Middle frontal gyrus (tissue), 1 donor: Measurements from ENCODE around the gene RERE.
A peak's percentile ranks its signal among the peaks of the same experiment; 100 is the strongest.

Experiments
- DNase-seq: peaks from one replicate; pipeline ENCODE4 v3.0.0-alpha.2; 2015; ENCODE audit warnings: low spot score; ENCODE audit errors: extremely low spot score

The RERE gene

DNA sequence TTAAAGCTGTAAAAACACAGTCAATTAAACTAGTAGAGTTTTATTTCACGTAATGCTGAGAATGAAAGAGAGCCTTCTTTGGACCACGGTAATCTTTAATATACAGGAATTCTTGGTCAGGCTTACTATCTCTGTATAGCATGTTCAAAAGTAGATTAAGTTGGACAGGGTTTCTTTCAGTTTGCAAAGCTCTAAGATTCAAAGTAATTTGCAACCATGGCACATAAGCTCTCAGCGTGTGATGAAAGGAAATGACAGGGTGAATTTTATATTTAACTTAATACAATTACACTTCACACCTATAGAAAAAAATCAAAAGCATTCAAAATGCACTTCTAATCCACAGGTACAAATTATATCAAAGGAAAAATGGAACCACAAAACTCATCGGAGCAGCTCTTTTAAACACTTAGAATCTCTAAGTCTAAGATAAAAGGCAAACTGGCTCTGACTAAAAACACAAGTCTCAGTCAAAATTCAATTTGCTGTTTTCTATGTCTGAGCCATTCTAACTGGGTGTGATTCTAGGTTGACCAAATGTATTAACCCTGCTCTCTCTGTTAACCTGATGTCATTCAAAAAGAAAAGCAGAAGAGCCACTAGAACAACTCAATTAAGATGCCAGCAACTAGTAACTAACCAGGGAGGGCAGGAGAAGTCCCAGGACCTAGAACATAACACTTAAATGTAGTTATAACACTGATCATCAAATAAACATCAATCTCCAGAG is 147.7 kb downstream of the RERE start:
- no peak for DNase-seq

DNA sequence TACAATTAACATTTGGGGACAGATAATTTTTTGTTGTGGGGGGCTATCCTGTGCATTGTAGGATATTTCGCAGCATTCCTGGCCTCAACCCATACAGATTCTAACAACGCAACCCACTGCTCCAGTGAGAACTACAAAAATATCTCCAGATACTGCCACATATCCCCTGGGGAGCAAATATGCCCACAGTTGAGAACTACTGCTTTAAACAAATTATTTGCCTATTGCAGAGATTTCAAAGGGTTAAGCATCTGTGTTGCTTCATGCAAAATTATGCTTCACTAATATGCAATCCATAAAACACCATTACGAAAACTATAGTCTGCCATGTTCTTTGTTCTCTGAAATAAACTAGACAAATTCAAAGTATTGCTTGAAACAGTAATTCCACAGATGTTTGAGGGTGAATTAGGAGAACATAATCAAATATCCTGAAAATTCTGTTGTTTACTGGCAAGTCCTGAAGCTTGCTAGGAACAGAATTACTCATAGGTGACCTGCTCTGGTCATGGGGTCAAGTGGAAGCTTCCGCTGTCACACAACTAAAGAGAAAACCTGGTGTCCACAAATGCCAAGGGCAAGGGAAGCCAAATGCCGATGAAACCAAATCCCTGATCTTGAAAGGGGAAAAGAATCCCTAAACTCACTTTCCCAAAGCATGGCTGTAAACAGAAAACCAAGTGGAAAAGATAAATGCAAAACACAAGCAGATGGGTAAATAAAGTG is 149.4 kb downstream of the RERE start:
- DNase-seq, result no peak

DNA sequence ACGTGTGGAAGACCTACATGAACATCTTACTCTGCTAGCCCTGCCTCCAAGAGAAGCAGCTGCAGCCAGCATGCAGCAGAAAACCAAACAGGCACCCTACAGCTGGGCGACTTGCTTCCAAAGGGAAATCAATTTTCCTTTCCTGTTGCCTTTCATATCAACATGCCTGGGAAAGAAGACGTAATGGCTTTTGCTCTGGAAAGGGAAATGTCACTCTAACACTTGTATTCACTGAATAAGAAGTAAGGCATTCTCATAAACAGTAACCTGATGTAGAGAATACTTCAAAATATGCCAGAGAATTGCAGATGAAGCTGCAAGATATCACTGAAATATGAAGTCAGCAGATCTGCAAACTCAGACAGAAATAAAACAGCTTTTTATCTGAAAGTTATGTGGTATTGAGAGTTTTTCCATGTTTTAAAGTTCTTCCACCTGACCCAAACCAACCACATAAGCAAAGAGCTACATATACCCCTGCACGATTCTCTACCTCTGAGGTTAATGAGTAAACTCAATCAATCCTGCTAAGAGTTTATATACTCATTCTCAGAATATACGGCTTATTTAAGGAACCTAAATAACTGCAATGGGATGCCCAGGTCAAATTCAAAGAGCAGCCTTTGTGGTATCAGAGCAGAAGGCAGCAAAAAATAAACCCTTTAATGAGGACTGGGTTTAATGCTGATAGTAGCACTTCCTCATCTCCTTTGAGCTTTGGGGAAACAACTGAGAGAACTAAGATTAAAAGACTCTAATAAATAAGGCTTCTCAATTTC is 150.9 kb downstream of the RERE start:
- no peak for DNase-seq

DNA sequence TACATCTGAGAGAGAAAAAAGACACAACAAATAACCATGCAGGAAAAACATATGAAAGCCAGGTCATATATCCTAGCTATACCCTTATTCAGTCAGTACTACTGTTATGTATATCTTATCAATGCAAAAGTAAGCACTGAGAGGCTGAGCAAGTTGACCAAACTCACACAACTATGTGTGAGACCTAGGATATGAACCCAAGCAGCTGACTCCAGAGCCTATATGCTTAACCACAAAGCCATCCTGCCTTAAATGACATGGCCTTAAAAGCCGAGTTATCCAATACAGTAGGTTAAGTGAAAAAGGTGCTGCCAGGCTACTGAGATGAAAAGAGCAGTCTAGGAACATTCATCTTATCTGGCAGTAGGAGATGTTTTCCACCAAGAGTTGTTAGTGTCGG is 151.6 kb downstream of the RERE start:
- no peak for DNase-seq

DNA sequence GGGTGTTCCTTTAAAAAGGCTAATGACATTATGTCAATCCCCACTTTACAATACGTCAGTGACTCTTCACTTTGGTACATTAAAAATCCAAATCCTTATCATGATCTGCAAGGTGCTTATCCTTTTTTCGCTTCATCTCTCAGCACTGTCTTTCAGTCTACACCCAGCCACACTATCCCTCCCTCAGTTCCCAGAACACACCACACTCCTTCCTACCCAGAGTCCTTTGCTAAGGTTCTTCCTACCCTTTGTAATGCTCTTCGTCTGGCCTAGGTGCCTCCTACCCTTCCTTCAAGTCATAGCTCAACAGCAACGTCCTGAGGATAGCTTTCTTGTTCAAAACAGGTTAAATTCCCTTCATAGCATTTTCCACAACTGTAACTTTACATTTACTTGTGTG is 152.6 kb downstream of the RERE start:
- no peak for DNase-seq

DNA sequence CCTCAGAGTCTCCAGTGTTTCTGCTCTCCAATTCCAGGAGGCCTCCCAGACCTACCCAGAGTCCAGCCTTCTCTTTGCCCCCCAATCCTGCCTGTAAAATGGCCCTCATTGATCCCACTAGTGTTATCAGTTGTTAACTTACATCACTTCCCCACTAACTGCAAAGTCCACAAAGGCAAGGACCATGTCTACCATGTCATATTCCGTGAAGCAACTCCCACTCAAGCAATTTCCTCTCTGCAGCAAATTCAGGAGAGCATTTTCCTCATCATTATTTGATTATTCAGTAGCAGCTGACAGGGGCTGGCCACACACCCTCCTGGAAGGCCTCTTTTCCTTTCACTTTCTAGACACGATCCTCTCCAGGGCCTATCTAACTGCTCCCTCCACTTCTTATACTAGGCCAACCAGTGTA is 153.5 kb downstream of the RERE start:
- no peak for DNase-seq

DNA sequence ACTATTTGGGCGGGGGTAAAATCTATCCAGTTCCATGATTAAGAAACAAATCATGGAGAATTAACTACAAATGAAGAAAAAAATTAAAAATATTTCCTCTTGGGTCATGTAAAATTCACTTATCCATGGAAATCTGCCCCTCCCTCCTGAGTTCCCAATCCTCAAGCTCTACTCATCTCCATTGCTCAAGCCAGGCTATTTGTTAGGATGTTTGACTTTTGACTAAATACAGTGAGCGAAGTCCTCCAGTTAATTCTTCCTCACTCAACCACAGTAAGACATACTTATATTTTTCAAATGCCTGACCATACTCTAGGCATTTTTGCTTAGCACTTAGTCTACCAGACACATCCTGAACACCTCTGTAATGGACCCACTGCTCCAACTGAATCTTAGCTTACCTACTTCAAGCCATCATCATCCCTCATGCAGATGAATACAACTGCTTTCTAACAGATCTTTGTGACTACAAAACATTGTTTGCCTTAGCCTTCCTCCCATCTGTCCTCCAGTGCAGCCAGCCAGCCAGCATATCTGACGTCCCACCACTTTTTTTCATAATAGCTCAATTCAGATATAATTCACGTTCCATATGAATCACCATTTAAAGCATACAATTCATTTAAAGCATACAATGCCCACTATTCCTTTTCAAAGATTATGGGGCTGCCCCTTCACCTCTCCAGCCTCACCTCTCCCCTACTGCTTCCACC is 154.2 kb downstream of the RERE start:
- DNase-seq, result no peak

DNA sequence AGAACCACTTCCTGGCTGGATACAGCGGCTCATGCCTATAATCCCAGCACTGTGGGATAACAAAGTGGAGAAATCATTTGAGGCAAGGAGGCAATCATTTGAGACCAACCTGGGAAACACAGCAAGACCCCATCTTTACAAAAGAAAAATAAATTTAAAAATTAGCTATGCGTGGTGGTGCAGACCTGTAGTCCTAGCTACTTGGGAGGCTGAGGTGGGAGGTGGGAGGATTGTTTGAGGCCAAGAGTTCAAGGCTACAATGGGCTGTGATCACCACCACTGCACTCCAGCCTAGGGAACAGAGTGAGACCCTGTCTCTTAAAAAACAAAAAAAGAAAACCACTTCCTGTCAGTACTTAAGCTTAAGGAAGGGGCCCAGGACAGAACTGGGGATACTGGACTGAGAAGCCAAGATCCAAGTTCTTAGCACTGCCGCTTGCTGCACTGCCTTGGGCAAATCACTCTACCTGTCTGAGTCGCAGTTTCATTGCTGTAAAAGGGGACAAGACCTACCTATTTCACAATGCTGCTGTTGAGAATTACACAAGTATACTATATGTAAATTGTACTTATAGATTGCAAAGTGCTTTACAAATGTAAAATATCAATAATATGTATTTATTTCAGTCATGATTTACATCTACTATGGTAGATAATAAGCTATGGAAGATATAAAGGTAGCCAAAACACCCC is 154.9 kb downstream of the RERE start:
- DNase-seq, result no peak

DNA sequence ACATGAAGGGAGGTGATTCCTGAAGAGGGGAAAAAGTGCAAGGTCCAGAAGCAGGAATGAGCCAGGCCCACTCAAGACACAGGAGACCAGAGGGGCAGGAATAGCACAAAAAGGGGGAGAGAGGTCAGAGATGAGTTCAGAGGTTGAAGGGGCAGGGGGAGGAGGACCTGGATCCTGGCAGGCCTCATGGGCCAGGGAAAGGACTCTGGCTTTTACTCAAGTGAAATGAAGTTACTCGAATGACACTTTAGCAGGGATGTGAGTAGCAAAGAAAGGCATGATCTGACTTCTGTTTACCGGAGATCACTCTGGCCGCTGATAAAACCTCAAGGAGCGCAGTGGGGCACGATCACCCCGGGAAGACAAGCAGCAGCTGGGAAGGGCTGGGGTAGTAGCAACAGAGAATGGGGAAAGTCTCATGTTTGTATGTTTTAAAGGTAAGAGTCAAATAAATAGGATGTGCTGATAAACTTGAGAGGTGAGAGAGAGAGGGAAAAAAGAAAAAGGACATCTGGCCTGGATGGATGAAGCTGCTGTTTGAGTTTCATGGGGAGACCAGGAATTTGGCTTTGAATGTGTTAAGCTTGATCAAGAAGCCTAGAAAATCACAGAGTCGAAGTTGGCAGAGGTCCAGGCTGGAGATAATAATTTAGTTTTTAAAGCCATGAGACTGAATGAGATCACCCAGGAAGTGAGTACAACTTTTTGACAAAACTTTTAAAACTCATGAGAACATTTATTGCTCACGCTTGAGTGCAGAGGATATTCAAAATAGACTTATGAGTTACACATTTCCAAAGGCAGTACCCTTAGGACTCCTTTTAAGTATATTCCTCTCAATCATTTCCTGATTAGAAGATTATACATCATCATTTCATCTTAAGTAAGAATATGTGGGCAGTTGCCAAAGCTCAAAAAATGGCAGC is 156.0 kb downstream of the RERE start:
- no peak for DNase-seq

DNA sequence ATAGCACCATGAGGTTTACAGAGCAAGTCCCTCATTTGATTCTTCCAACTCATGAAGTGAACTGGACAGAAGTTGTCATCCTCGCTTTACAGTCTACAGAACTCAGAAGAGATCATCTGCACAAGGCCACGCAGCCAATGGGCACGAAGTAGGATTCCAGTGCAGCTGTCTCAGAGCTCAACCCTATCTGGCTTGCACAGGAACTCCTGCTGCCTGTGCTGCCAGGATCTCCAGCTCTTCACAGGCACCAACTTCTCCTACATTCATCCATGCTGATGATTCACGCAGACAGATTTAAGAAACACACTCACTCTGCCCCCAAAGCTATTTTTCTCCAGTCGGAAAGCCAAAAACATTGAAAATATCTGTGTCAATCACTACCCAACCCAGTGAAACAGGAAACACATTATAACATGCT is 157.0 kb downstream of the RERE start:
- peak; percentile 51 for DNase-seq

DNA sequence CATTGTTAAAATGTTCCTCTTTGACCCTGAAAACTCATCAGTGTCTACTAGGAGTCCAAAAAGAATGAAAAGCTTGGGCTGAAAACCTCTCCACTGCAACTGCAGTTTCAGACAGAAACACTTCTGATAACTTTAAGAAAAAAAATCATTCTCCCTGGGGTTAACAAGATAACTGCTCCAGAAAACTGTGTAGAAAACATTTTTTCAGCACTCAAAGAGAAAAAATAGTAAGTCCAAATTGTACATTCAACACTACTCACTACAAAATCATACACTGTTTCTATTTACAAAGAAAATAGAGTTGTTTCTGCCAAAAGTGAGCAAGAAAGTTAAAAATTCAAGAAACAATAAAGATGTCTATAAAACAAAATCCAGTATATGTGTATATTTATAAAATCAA is 157.8 kb downstream of the RERE start:
- DNase-seq, result no peak

DNA sequence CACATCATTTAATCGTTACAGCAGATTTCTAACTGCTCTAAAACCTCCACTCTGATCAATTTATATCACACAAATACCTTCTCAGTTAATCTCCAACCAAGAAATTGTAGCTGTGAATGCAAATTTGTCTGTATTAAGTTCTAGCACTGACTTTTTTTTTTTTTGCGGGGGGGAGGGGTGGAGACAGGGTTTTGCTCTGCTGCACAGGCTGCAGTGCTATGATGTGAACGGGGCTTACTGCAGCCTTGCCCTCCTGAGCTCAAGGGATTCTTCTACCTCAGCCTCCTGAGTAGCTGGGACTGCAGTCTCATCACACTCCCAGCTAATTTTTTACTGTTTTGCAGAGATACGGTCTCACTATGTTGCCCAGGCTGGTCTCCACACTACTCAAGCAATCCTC is 163.6 kb downstream of the RERE start:
- no peak for DNase-seq

DNA sequence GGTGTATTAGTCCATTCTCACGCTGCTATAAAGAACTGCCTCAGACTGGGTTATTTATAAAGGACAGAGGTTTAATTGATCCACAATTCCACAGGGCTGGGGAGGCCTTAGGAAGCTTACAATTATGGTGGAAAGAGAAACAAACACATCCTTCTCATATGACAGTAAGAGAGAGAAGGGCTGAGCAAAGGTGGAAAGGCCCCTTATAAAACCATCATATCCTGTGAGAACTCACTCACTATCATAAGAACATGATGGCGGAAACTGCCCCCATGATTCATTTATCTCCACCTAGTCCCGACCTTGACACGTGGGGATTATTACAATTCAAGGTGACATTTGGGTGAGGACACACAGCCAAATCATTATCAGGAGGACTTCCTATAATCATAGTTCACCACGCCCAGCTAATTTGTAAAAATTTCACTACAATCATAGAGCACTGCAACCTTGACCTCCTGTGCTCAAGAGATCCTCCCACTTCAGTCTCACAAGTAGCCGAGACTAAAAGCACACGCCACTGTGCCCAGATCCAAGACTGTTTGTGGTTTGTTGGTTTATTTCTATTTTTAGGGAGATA is 164.9 kb downstream of the RERE start:
- DNase-seq, result no peak

DNA sequence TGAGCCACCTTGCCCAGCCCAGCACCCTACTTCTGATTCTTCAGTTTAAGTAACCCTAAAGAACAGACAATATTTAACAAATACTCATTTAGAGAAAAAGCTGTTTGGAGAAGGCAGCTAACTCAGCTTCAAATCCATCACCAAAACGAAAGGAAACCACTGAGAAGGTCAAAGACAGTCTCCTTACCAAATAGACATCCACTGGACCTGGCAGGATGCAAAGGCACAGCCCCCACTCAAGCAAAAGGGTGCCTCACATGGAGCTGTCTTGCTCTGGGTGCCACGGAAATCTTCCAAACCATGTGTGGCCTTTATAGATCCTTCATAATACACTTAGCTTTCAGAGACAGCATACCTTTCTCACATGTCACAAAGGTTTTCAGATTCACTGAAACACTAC is 165.5 kb downstream of the RERE start:
- no peak for DNase-seq

DNA sequence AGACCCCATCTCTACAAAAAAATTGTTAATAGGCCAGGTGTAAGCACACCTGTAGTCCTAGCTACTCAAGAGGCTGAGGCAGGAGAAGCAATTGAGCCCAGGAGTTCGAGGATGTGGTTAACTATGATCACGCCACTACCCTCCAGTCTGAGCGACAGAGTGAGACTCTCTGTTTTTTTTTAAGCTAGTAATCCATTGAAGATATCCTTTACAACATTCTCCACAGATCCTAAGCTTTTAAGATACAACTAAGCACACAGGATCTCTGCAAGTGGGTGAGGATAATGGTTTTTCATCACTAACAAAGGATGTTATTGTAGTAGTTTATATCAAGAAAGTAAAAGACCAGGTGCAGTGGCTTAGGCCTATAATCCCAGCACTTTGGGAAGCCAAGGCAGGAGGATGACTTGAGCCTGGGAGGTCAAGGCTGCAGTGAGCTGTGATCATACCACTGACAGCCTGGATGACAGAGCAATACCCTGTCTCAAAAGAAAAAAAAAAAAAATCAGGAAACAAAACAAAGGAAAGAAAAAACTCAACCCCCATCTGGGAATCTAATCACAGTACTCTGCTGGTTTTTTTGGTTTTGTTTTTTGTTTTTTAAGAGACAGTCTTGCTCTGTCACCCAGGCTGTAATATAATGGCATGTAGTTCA is 166.1 kb downstream of the RERE start:
- DNase-seq, result no peak

DNA sequence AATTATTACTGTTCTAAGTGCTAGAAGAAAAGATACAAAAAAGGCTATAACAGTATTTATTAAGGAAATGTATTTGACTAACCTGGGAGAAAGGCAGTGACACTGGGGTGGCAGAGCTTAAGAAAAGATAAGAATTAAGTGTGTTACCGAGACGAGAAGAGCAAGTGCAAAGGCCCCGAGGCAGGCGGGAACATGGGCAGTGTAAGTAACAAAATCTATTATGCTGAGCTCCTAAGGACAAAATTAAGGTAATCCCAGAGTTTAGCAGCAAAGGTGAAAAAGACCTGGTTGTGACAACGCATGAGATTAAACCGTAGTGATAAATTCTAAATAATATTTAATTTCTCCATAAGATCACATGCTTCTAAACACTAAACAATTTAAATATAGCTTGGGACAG is 167.6 kb downstream of the RERE start:
- DNase-seq, result no peak

DNA sequence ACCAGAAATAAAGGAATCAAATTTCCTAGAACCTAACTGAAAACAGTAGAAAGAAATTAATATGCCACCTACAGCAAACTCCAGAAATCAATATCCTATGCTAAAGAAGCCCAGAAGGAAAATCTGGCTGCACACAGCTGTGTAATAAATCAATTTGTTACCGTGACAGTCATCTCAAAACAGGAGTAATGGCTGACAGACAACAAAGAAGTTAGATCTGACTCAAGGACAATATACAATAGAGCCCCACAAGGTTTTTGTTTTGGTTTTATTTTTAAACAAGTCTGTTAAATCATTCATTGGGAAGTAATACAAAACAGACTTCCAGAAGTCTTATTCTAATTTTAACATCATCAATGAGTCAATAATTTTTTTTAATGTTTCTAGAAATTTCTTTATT is 168.4 kb downstream of the RERE start:
- DNase-seq, result no peak

DNA sequence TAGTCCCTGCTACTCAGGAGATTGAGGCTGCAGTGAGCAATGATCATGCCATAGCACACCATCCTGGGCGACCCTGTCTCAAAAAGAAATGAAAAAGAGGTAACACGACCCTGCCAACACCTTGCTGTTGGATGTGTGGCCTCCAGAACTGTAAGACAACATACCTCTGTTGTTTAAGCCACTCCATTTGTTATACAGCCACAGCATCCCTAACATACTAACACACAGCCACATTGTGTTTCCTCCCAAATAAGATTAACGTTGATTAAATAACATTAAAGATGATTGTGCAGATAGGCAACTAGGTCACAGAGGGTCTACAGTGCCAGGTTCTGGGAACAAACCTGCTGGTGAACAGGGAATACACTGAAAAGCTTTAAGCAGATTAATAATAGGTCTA is 170.4 kb downstream of the RERE start:
- DNase-seq, result no peak

DNA sequence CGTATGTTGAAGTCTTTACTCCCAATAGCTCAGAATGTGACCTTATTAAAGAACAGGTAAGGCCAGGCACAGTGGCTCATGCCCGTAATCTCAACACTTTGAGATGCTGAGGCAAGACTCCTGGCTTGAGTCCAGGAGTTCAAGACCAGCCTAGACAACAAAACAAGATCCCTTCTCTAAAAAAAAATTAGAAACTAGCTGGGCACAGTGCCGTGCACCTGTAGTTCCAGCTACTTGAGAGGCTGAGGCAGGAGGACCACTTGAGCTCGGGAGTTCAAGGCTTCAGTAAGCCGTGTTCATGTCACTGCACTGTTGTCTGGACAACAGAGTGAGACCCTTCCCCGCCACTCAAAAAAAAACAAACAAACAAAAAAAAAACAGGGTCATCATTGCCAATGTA is 171.3 kb downstream of the RERE start:
- DNase-seq, result no peak
